ENCODE measurements around the gene HDAC9. TPM values are rescaled to one million over a fixed set of nuclear protein-coding genes. Genes with fewer than 3 reads are reported as not detected.

The HDAC9 gene
- total and polyA plus RNA-seq, 4 donors = 2.2 to 41.0 (median 4.1) TPM

DNA sequence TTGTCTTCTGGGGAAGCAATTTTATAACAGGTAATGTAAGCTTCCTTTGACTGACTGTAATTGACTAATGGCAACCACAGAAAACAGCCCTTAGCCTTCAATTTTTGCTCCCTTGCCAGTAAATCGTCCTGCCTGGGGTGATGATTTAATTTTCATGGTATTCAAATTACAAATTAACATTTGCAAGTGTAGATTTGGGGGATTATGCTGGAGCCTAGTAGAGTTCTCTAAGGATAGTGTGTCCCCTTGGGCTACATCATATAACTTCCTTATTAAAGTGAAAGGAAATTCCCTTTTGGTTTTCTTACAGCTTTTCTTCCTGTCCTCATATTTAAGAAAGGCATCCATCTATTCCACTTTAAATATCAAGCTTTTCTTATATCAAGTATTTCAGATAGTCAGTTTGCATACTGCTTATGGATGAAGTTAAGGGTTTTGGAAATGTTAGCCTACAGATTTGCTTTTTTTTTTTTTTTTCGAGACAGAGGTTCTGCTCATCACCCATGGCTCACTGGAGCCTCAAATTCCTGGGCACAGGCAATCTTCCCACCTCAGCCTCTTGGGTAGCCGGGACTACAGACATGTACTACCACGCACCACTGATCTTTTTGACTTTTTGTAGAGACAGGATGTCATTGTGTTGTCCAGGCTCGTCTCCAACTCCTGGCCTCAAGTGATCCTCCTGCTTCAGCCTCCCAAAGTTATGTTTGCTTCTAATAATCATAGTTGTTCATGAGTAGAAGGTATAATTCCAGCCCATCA lies 35.9 kb upstream of the HDAC9 start:
- H3K9me3 ChIP-seq (ENCODE audit: control insufficient read depth in 4 of 4, insufficient read depth in 3 of 4, low read length in 3 of 4) = no peaks in the 10 kb centered on the region
- no peak overlapping the region for H3K4me3 ChIP-seq
- ATAC-seq (ENCODE audit: insufficient read depth, low FRiP score) (no peak), DNase-seq (no peak)
- peaks cover 0 to 7% (median 0%) of the 10 kb centered on the region in 5 donors for H3K4me1 ChIP-seq (ENCODE audit: control insufficient read depth in 5 of 5, insufficient read depth in 5 of 5, low read length in 5 of 5)
- H3K9ac ChIP-seq (ENCODE audit: insufficient read depth in 1 of 2, low read length in 2 of 2) = no peak overlapping the region
- H3K27me3 ChIP-seq (ENCODE audit: control insufficient read depth in 3 of 3, insufficient read depth in 3 of 3, low read length in 2 of 3) = no peaks in the 10 kb centered on the region
- 79% methylated on average over 5 of the region's 5 CpGs for WGBS, 2 donors
- H3K36me3 ChIP-seq (ENCODE audit: control insufficient read depth in 4 of 4, insufficient read depth in 4 of 4, low read length in 4 of 4) = no peaks in the 10 kb centered on the region
- H3K27ac ChIP-seq (ENCODE audit: low read depth in 1 of 2, low read length in 1 of 2) = no peak overlapping the region
- TF ChIP-seq, protein P1, sequence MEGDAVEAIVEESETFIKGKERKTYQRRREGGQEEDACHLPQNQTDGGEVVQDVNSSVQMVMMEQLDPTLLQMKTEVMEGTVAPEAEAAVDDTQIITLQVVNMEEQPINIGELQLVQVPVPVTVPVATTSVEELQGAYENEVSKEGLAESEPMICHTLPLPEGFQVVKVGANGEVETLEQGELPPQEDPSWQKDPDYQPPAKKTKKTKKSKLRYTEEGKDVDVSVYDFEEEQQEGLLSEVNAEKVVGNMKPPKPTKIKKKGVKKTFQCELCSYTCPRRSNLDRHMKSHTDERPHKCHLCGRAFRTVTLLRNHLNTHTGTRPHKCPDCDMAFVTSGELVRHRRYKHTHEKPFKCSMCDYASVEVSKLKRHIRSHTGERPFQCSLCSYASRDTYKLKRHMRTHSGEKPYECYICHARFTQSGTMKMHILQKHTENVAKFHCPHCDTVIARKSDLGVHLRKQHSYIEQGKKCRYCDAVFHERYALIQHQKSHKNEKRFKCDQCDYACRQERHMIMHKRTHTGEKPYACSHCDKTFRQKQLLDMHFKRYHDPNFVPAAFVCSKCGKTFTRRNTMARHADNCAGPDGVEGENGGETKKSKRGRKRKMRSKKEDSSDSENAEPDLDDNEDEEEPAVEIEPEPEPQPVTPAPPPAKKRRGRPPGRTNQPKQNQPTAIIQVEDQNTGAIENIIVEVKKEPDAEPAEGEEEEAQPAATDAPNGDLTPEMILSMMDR (IDR thresholded peaks at IDR 0.05; ENCODE audit: control extremely low read depth, extremely low read depth) = no peak

DNA sequence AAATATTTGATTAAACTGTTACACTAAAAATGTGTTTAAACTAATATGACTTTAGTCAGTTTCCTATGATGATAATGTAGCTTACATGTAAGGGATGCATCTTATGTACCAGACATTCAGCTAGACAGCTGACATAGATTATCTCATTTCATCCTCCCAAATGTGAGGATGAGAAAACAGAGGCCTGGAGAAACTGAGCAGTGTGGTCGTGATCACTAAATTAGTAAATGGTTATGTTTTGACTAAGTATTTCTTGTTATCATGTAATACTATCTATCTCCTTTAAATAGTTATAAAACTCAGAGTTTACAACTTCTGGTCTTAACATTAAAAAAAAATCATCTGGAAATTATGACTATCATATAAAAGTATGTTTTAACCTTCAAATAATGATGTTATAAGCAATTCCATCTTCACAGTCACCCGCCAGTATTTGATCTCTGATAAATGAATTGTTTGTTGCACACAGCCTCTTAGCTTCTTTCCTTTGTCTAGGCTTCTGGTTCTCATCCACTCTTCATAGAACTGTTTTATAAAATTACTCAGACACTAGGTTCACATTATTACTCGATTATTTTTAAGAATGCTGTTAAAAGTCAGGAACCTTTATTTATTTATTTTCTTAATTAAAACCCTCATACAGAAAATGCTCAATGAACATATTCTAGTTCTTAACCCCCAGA lies 33.6 kb upstream of the HDAC9 start:
- H3K4me3 ChIP-seq = no peak overlapping the region
- DNase-seq (no peak), ATAC-seq (ENCODE audit: insufficient read depth, low FRiP score) (no peak)
- no peak overlapping the region for H3K9ac ChIP-seq (ENCODE audit: insufficient read depth in 1 of 2, low read length in 2 of 2)
- no peaks in the 10 kb centered on the region for H3K9me3 ChIP-seq (ENCODE audit: control insufficient read depth in 4 of 4, insufficient read depth in 3 of 4, low read length in 3 of 4)
- WGBS, 2 donors = 83 to 90% methylated on average over 3 of the region's 3 CpGs
- H3K36me3 ChIP-seq (ENCODE audit: control insufficient read depth in 4 of 4, insufficient read depth in 4 of 4, low read length in 4 of 4) = no peaks in the 10 kb centered on the region
- no peaks in the 10 kb centered on the region for H3K27me3 ChIP-seq (ENCODE audit: control insufficient read depth in 3 of 3, insufficient read depth in 3 of 3, low read length in 2 of 3)
- H3K4me1 ChIP-seq (ENCODE audit: control insufficient read depth in 5 of 5, insufficient read depth in 5 of 5, low read length in 5 of 5) = peaks cover 0 to 4% (median 0%) of the 10 kb centered on the region in 5 donors
- TF ChIP-seq, protein P1 (IDR thresholded peaks at IDR 0.05; ENCODE audit: control extremely low read depth, extremely low read depth) = no peak
- no peak overlapping the region for H3K27ac ChIP-seq (ENCODE audit: low read depth in 1 of 2, low read length in 1 of 2)

DNA sequence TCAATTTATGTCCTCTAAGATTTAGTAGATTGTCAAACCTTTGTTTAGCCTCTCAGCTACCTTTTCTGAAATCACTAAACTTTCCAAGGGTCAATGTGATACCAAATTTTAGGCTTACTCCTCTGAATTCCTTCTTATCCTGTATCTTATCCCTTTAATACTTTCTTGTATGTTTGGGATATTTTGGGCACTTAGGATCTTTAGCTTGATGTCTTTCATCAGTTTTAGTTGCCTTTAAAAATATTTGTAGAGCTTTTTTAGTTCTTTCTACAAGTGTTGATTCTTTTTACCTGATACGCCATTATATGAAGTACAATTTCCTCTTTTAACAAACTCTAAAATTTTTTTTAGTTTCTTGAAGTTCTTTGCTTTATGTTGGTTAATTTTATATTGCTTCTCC lies 30.7 kb upstream of the HDAC9 start:
- H3K27ac ChIP-seq (ENCODE audit: low read depth in 1 of 2, low read length in 1 of 2) = no peak overlapping the region
- ATAC-seq (ENCODE audit: insufficient read depth, low FRiP score) = no peak
- WGBS, 2 donors = 88 to 97% methylated on average over 1 of the region's 1 CpG
- H3K36me3 ChIP-seq (ENCODE audit: control insufficient read depth in 4 of 4, insufficient read depth in 4 of 4, low read length in 4 of 4) = no peaks in the 10 kb centered on the region
- H3K27me3 ChIP-seq (ENCODE audit: control insufficient read depth in 3 of 3, insufficient read depth in 3 of 3, low read length in 2 of 3) = no peaks in the 10 kb centered on the region
- H3K4me3 ChIP-seq = no peak overlapping the region
- H3K9ac ChIP-seq (ENCODE audit: insufficient read depth in 1 of 2, low read length in 2 of 2) = no peak overlapping the region
- TF ChIP-seq, protein P1 (IDR thresholded peaks at IDR 0.05; ENCODE audit: control extremely low read depth, extremely low read depth) = no peak
- H3K4me1 ChIP-seq (ENCODE audit: control insufficient read depth in 5 of 5, insufficient read depth in 5 of 5, low read length in 5 of 5) = no peaks in the 10 kb centered on the region
- DNase-seq = no peak
- H3K9me3 ChIP-seq (ENCODE audit: control insufficient read depth in 4 of 4, insufficient read depth in 3 of 4, low read length in 3 of 4) = no peaks in the 10 kb centered on the region
